Retinal pigment epithelial cell (primary cell): ENCODE data around the gene ASGR1.
A peak's percentile ranks its signal among the peaks of the same experiment; 100 is the strongest.
"Not testable (repeated sequence)": the region's sequence is repeated elsewhere in the genome, so short reads cannot be mapped to it uniquely, and the experiment has no call there.

Experiments used
- DNase-seq: peaks from one replicate; pipeline ENCODE4 v3.0.0-alpha.2; 2010; ENCODE audit warnings: low read depth
- H3K4me3 ChIP-seq: 2 replicates; pipeline ENCODE4 v1.5.1; 2011; ENCODE audit warnings: mild to moderate bottlenecking, low read length, control low read depth, moderate library complexity
- CTCF ChIP-seq: conservative IDR thresholded peaks from 2 replicates; pipeline ENCODE4 v1.5.1; 2011; ENCODE audit warnings: low read depth, low read length, control low read depth, inconsistent platforms

The ASGR1 gene

GRCh38 chr17:7133424-7133823 lies 45.7 kb downstream of the ASGR1 start:
- no peak for DNase-seq
- peak; percentile 53 for TF ChIP-seq CTCF
- no peak overlapping the region for H3K4me3 ChIP-seq

GRCh38 chr17:7132511-7133094 lies 46.6 kb downstream of the ASGR1 start:
- TF ChIP-seq CTCF = no peak
- no peak for DNase-seq
- H3K4me3 ChIP-seq = no peak overlapping the region

DNA sequence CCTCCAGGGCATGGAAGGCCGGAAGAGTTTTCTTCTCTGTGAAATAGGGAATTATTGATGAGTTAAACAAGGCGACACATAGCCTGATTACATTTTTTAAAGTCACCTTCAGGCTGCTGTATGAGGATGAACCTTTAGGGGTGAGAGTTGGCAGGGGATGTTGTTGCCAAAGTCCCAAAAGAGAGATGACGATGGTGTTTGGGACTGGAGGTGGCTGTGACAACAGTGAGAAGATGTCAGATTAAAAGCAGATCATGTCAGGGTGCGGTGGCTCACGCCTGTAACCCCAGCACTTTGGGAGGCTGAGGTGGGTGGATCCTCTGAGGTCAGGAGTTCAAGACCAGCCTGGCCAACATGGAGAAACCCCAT lies 47.8 kb downstream of the ASGR1 start:
- no peak for DNase-seq
- no peak for TF ChIP-seq CTCF
- no peak overlapping the region for H3K4me3 ChIP-seq

GRCh38 chr17:7130621-7131422 lies 48.3 kb downstream of the ASGR1 start:
- no peak overlapping the region for H3K4me3 ChIP-seq
- no peak for DNase-seq
- TF ChIP-seq CTCF = no peak

- H3K4me3 ChIP-seq = no peak overlapping the region
- no peak for TF ChIP-seq CTCF
- no peak for DNase-seq
Measured at GRCh38 chr17:7129311-7129710, 49.9 kb downstream of the ASGR1 start.

DNA sequence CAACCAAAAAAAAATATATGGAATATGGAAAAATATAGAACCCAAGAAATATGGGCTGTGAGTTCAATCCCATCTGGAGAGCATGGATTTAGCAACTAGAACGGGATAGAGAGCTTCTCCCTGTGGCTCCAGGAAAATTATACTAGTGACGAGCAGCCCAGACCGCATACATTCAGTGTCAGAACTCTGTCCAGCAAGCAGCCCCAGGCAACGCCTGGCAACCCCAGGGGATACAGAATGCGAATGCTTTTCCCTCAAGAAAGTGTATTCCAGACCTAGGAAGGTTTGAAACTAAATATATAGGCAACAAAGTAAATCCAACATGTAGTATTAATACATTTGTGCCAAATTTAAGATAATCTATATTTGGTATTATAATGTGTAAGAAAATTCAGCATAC lies 51.0 kb downstream of the ASGR1 start:
- no peak for DNase-seq
- TF ChIP-seq CTCF = no peak

GRCh38 chr17:7127501-7127900 lies 51.7 kb downstream of the ASGR1 start:
- H3K4me3 ChIP-seq, DNase-seq: not testable (repeated sequence)

More for the DNA sequence above, 51.0 kb downstream of the ASGR1 start:
- no peak overlapping the region for H3K4me3 ChIP-seq

- DNase-seq, H3K4me3 ChIP-seq: not testable (repeated sequence)
Measured at GRCh38 chr17:7126386-7126785, 52.8 kb downstream of the ASGR1 start.
